UCSD-AML1 (cell line): ENCODE data around the gene DNAAF5.

Experiments used
- DNase-seq: peaks from one replicate; lab custom pipeline; 2025; ENCODE audit not compliant: unreplicated experiment; lab: John Stamatoyannopoulos, UW

Gene DNAAF5

DNA sequence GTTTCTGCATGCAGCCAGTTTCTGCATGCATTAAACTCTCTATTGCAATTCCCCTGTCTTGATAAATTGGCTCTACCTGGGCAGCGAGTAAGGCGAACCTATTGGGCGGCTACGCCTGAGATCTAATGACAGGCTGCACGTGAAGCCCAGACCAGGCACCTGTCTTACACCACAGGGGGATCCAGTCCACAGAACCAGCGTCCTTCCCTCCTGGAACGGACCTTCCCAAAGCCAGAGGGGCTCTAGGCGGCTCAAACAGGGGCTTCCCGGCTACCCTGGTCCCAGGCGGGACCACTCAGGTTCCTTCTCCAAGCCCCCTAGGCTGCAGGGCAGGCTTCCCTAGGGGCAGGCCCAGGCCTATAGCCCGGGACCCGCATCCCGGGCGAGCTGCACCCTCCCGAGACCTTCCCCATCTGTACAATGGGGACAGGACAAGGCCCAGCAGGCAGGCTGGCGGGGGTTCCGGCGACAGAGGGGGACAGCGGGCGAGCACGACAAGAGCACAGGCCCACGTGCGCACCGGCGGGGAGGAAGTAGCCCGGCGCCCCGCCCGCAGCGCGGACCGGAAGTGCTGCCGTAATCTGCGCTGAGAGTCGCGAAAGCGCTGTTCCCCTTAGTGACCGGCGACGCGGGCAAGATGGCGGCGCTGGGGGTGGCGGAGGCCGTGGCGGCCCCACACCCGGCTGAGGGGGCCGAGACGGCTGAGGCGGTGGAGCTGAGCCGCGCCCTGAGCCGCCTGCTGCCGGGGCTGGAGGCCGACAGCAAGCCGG lies at the start of gene DNAAF5:
Gene DNAAF5, plus strand, starts transcription at position 616 of the 770 bp plus-strand sequence. Its CDS starts 22 bp downstream, at position 638.
- DNase-seq = peak; percentile 75

DNA sequence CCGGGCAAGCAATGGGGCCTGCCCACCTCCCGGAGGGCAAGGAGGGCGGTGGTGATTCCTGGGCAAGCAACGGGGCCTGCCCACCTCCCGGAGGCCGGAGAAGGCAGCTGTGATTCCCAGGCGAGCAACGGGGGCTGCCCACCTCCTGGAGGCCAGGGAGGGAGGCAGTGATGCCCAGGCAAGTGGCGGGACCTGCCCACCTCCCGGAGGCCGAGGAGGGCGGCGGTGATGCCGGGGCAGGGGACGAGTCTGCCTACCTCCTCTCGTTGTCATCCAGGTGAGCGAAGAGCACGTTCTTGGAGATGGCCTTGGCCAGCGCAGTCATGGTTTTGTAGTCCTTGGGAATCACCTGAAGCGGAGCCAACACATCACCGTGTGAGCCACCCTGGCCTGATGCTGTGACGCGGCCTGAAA lies 49.5 kb upstream of the DNAAF5 start:
- no peak for DNase-seq

DNA sequence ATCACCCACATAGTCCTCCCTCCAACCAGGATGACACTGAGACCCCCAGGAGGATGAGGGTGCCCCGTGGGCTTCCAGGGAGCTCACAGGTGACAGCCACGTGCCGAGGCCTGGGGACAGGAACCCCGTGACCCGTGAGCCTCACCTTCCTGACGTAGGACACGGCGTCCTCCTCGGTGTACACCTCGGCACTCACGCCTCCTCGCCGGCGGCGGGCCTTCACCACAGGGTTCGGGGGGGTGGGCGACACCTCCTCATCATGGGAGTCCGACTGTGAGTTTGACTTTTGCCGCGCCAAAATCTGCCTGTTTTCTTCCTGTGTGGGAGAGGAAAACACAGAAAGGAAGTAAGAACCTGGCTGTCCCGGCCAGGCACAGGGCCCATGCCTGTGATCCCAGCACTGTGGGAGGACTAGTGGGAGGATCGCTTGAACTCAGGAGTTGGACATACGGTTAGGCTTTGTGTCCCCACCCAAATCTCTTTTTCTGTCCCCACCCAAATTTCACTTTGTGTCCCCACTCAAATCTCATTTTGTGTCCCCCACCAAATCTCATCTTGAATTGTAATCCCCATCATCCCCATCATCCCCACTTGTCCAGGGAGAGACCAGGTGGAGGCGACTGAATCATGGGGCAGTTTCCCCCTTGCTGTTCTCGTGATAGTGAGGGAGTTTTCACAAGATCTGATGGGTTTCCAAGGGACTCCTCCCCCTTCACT lies 45.9 kb upstream of the DNAAF5 start:
- DNase-seq = no peak

DNA sequence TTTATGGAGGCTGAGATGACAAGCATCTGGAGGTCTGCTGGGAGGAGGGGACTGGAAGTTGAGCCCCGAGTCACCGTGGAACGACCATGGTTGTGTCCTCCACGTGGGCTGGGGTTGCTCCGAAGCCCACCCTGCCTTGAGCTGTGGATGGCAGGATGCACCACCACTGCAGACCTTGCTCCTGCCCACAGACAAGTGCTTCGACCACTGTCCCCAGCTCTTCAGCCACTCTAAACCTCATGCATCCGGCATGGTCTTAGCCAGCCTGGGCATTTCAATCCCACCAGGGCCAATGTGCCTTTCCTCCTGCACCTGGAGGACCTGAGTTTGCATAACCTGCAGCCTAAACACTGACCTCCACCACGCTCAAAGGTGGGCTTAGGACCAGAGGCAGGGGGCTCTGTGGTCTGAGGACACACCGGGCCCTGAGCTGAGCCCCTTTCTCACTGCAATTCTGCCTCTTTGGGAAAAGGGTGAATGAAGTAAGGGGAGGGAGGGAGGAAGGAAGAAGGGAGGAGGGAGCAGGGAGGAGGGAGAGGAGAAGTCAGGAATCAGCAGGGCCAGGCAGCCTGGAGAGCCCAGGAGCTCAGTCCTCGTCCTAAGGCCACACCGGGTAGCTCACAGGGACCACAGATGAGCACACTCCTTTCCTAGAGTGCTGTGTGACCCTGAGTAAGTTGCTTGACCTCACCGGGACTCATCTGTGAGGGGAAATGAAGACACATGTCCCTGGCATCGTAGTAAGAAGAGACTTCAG lies 44.8 kb upstream of the DNAAF5 start:
- no peak for DNase-seq

GRCh38 chr7:682810-683209 lies 43.7 kb upstream of the DNAAF5 start:
- no peak for DNase-seq

DNA sequence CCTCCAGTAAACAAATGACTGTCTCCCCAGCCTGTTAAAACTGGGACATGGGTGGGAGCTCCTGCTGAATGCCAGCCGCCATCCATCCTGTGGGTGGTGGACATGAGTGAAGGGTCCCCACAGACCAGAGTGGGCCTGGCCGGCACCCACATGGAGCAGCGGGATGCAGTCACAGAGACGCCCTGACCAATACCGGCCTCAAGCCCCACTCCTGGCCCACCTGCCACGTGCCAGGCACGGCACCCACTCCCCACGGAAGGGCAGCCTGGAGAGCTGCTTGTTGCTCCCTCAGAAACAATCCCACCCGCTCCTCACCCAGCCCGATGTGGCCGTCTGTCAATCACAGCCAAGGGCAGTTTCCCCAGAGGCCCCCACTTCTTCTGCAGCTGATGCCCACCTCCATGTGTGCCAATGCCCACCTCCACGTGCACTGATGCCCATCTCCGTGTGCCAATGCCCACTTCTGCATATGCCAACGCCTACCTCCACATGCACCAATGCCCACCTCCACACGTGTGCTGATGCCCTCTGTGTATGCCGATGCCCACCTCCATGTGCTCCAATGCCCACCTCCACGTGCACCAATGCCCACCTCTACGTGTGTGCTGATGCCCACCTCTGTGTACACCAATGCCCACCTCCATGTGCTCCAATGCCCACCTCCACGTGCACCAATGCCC lies 42.8 kb upstream of the DNAAF5 start:
- no peak for DNase-seq

DNA sequence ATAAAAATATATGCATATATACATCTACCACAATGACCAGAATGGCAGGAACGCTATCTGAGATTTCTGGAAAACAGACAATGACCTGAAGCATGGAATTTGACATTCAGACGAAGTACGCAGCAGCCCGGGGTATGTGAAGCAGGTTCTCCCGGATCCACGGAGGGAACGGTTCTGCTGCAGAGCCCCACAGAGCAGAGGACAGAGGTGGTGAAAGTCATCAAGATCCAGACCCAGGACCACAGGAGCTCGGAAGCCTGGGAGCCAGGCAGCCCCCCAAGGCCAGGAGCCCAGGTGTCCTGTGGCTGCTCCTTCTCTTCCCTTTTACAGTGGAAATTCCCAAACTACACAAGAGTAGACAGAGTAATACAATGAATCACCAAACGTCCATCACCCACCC lies 42.1 kb upstream of the DNAAF5 start:
- no peak for DNase-seq

DNA sequence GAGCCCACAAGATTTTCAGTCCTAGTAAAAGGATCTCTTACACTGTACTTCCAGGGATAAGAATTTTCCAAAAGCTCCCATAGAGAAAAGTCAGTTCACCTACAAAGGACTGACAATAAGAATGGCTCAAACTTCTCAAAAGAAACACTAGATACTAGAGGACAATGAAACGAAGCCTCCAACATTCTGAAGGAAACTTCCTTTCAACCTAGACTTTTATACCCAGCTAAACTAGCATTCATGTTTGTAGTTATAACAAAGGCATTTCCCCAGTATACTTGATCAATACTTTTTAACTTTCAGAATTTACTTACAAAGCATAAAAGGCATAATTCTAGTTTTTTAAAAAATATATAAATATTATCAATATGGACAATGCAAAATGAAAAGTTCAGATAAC lies 41.0 kb upstream of the DNAAF5 start:
- DNase-seq = no peak

GRCh38 chr7:690478-691360 lies 35.8 kb upstream of the DNAAF5 start:
- DNase-seq = no peak

DNA sequence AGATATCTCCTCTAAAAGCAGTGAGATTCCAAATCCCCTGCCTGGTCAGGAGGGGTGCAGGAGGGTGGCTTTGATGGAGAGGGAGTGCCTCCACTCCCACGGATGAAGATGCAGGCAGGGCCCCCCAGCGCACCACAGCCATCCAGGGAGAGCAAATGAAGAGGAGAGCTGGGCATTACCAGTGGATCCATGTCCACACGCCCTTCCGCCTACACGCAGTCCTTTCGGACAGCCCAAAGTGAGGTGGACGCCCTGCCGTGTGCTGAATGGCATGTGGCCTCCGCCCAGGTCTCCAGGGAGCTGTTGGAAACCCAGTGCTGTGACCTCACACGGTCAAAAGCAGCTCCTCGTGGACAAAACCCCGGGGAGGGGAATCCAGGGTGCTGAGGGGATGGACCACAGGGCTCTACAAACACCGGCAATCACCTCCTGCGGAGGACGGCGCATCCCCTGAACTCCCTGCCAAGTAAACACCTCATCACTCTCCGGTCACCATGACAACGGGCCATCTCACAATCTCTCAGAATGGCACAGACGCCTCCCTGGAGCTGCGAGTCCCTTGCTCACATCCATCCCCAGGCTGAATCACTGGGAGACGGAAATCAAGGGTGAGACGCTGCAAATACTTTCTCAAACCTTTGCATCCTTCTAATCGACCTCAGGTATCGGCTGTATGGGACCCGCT lies 35.0 kb upstream of the DNAAF5 start:
- DNase-seq = no peak

GRCh38 chr7:693280-693679 lies 33.2 kb upstream of the DNAAF5 start:
- no peak for DNase-seq

GRCh38 chr7:696426-696811 lies 30.1 kb upstream of the DNAAF5 start:
- no peak for DNase-seq

DNA sequence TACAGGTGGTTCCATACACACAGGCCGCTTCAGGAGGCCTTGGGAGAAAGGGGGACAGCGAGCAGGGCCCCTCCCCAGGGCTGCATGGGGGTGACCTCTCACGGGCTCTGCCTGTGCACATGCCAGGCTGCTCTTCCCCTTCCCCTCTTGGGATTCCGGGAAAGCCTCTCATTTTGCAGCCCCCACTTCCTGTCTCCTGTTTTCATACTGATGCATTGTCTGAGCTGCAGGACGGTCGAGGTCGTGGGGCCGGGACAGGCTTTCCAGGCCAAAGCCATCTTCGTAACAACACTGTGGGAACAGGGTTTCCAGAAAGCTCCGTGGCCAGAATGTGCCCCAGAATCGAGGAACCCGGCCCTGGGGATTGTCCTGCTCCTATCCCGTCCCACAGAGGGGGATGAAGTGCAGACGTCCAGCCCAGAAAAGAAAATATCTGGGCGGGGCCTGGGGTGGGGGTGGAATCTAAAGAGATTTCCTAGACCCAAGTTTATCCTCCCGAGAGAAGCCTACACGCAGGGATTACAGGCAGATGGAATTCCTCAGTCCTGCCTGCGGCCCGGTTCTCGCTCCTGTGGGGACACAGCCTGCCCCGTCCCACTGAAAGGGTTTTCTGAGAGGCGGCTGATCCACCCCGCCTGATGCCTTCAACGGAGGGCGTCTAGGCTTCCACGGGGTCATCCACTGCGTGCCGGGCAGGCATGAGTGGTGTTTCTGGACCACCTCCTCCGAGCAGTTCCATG lies 29.5 kb upstream of the DNAAF5 start:
- no peak for DNase-seq

- DNase-seq = peak; percentile 8
These were observed 27.7 kb upstream of the DNAAF5 start for GRCh38 chr7:698515-699475.

- DNase-seq = no peak
These were observed 26.9 kb upstream of the DNAAF5 start for GRCh38 chr7:699476-700170.

- DNase-seq = no peak
These were observed 25.3 kb upstream of the DNAAF5 start for GRCh38 chr7:701086-701671.

- DNase-seq = no peak
These were observed 23.4 kb upstream of the DNAAF5 start for GRCh38 chr7:703049-703448.
